GM23248 (cell line): Measurements from ENCODE around the gene IBA57. TPM values are rescaled to one million over a fixed set of nuclear protein-coding genes. Genes with fewer than 3 reads are reported as not detected.

ENCODE experiments used
- DNase-seq: peaks from one replicate; pipeline ENCODE4 v3.0.0-alpha.2; 2015
- H2AFZ ChIP-seq: fragments of 200-600 bp; sonication (generic); 2 replicates; pipeline ENCODE4 v1.6.1; 2016; ENCODE audit warnings: antibody characterized with exemption
- H3F3A ChIP-seq: fragments of 200-600 bp; sonication (generic); 2 replicates; pipeline ENCODE4 v1.6.1; 2016; ENCODE audit warnings: mild to moderate bottlenecking, antibody characterized with exemption, mixed run types; ENCODE audit not compliant: insufficient read depth
- H3K27ac ChIP-seq: fragments of 200-600 bp; sonication (generic); 2 replicates; pipeline ENCODE4 v1.5.1; 2016; ENCODE audit warnings: mild to moderate bottlenecking
- H3K27me3 ChIP-seq: fragments of 200-600 bp; sonication (generic); replicated peaks from 2 replicates; pipeline ENCODE4 v1.6.1; 2016; ENCODE audit warnings: mild to moderate bottlenecking; ENCODE audit not compliant: insufficient read depth
- H3K36me3 ChIP-seq: fragments of 200-600 bp; sonication (generic); 2 replicates; pipeline ENCODE4 v1.6.1; 2016; ENCODE audit warnings: low read depth, mild to moderate bottlenecking
- H3K4me1 ChIP-seq: fragments of 200-600 bp; sonication (generic); 2 replicates; pipeline ENCODE4 v1.6.1; 2016; ENCODE audit warnings: mild to moderate bottlenecking; ENCODE audit not compliant: insufficient read depth
- H3K4me2 ChIP-seq: fragments of 200-600 bp; sonication (generic); one replicate; pipeline ENCODE4 v1.6.1; 2016; ENCODE audit warnings: mild to moderate bottlenecking; ENCODE audit not compliant: unreplicated experiment
- H3K4me3 ChIP-seq: fragments of 200-600 bp; sonication (generic); 2 replicates; pipeline ENCODE4 v1.5.1; 2016; ENCODE audit warnings: mild to moderate bottlenecking
- H3K79me2 ChIP-seq: fragments of 200-600 bp; sonication (generic); 2 replicates; pipeline ENCODE4 v1.6.1; 2016; ENCODE audit warnings: mild to moderate bottlenecking; ENCODE audit not compliant: insufficient read depth
- H3K9ac ChIP-seq: fragments of 200-600 bp; sonication (generic); 2 replicates; pipeline ENCODE4 v1.6.1; 2016; ENCODE audit warnings: mild to moderate bottlenecking
- H3K9me2 ChIP-seq: fragments of 200-600 bp; sonication (generic); 2 replicates; pipeline ENCODE4 v1.6.1; 2016; ENCODE audit warnings: mixed run types, mild to moderate bottlenecking, moderate library complexity; ENCODE audit not compliant: insufficient read depth
- H3K9me3 ChIP-seq: fragments of 200-600 bp; sonication (generic); one replicate; pipeline ENCODE4 v1.6.1; 2017; ENCODE audit warnings: low read depth
- H4K20me1 ChIP-seq: fragments of 200-600 bp; sonication (generic); 2 replicates; pipeline ENCODE4 v1.6.0; 2016; ENCODE audit not compliant: insufficient read depth
- EZH2 ChIP-seq: fragments of 200-600 bp; sonication (generic); IDR thresholded peaks from 2 replicates; pipeline ENCODE4 v1.6.1; 2018; ENCODE audit warnings: antibody characterized with exemption, mild to moderate bottlenecking; ENCODE audit not compliant: insufficient read depth, poor library complexity, severe bottlenecking
- EZH2phosphoT487 ChIP-seq: fragments of 200-600 bp; sonication (generic); IDR thresholded peaks from 2 replicates; pipeline ENCODE4 v1.6.1; 2018; ENCODE audit warnings: antibody characterized with exemption, moderate library complexity, mild to moderate bottlenecking, low read depth; ENCODE audit not compliant: insufficient read depth
- WGBS, 2 experiments: methylation state at CpG; one replicate each; pipeline ENCODE4 v1.1.6; 2015 to 2017; ENCODE audit warnings: low lambda C conversion rate in 2 of 2, low coverage in 1 of 2; ENCODE audit errors: missing lambda C conversion rate in 2 of 2; 5-methylcytosine and 5-hydroxymethylcytosine counted together
- in situ Hi-C: fragments of 300-500 bp; cut with MboI; formaldehyde crosslinking; loops from 2 replicates; pipeline ENCODE4 v1.15.0; 2020
- polyA plus RNA-seq: library from polyadenylated mRNA; unstranded; fragments of >200 nt; fragmentation: Nextera tagmentation; extraction: Ambion mirVana; gene quantifications from 2 replicates; pipeline ENCODE4 v1.2.1, GENCODE V29; 2016
- total RNA-seq: library from RNA; depleted of rRNA; stranded (reverse); fragments of >200 nt; shearing (Covaris generic); gene quantifications from 2 replicates; pipeline ENCODE4 v1.2.3, GENCODE V29; 2014

Gene IBA57
- total and polyA plus RNA-seq, 2 experiments from 2014 or later: 2.0 to 2.9 TPM

GRCh38 chr1:228211531-228212414 lies 46.2 kb downstream of the IBA57 start:
- no peak for DNase-seq
- H3K4me2 ChIP-seq: no peak overlapping the region
- 84 to 89% methylated on average over 52 to 96 of the region's 96 CpGs for WGBS, 2 experiments

GRCh38 chr1:228212415-228212965 lies 46.9 kb downstream of the IBA57 start:
- no peaks in the 10 kb centered on the region for H3K27me3 ChIP-seq
- no peak overlapping the region for H2AFZ ChIP-seq
- no peak overlapping the region for H3K4me2 ChIP-seq
- no peak overlapping the region for H3K9ac ChIP-seq
- H3F3A ChIP-seq: no peaks in the 10 kb centered on the region
- 43 to 47% methylated on average over 40 to 64 of the region's 66 CpGs for WGBS, 2 experiments
- no peaks in the 10 kb centered on the region for H4K20me1 ChIP-seq
- H3K4me3 ChIP-seq: no peak overlapping the region; the same call in 1 of the 2 replicates
- no peak overlapping the region for H3K27ac ChIP-seq
- in situ Hi-C loops: no loop called here
- no peak for DNase-seq
- H3K4me1 ChIP-seq: no peaks in the 10 kb centered on the region
- TF ChIP-seq EZH2 (no peak), EZH2phosphoT487 (no peak)
- no peaks in the 10 kb centered on the region for H3K36me3 ChIP-seq
- H3K9me3 ChIP-seq: no peaks in the 10 kb centered on the region
- H3K79me2 ChIP-seq: no peaks in the 10 kb centered on the region
- no peaks in the 10 kb centered on the region for H3K9me2 ChIP-seq

More at GRCh38 chr1:228211531-228212414, 46.2 kb downstream of the IBA57 start:
- Histone ChIP-seq H3K4me3 (no peak overlapping the region), H3K4me1 (no peaks in the 10 kb centered on the region), H4K20me1 (no peaks in the 10 kb centered on the region), H3K27me3 (no peaks in the 10 kb centered on the region), H3K36me3 (no peaks in the 10 kb centered on the region), H3K27ac (no peak overlapping the region), H3F3A (no peaks in the 10 kb centered on the region), H3K79me2 (no peaks in the 10 kb centered on the region), H3K9me2 (no peaks in the 10 kb centered on the region), H3K9ac (no peak overlapping the region), H2AFZ (no peak overlapping the region), H3K9me3 (no peaks in the 10 kb centered on the region)
- no peak for TF ChIP-seq EZH2
- no peak for TF ChIP-seq EZH2phosphoT487
- in situ Hi-C loops: no loop called here

GRCh38 chr1:228212966-228213844 lies 47.6 kb downstream of the IBA57 start:
- peak overlapping the region; percentile 74 for H3K4me2 ChIP-seq
- H3K79me2 ChIP-seq: no peaks in the 10 kb centered on the region
- no peaks in the 10 kb centered on the region for H3K4me1 ChIP-seq
- H3K4me3 ChIP-seq: peak overlapping the region; percentile 71
- H3K27ac ChIP-seq: no peak overlapping the region
- no peaks in the 10 kb centered on the region for H3K9me3 ChIP-seq
- no peak overlapping the region; the same call in 1 of the 2 replicates for H3K9ac ChIP-seq
- 1 to 4% methylated on average over 35 to 67 of the region's 67 CpGs for WGBS, 2 experiments
- no peaks in the 10 kb centered on the region for H4K20me1 ChIP-seq
- DNase-seq: peak; percentile 94
- TF ChIP-seq EZH2: no peak
- H3K36me3 ChIP-seq: no peaks in the 10 kb centered on the region
- H3K27me3 ChIP-seq: no peaks in the 10 kb centered on the region
- peak overlapping the region; percentile 78 for H2AFZ ChIP-seq
- H3K9me2 ChIP-seq: no peaks in the 10 kb centered on the region
- in situ Hi-C loops: no loop called here
- H3F3A ChIP-seq: no peaks in the 10 kb centered on the region

GRCh38 chr1:228213917-228214808 lies 48.6 kb downstream of the IBA57 start:
- 37 to 52% methylated on average over 29 to 47 of the region's 48 CpGs for WGBS, 2 experiments
- Histone ChIP-seq H3K9me2 (no peaks in the 10 kb centered on the region), H3K9ac (no peak overlapping the region), H3K9me3 (no peaks in the 10 kb centered on the region), H2AFZ (no peak overlapping the region), H3K4me2 (no peak overlapping the region), H3K4me1 (no peaks in the 10 kb centered on the region), H3K27ac (no peak overlapping the region), H3K79me2 (no peaks in the 10 kb centered on the region), H4K20me1 (no peaks in the 10 kb centered on the region), H3K4me3 (no peak overlapping the region), H3F3A (no peaks in the 10 kb centered on the region), H3K36me3 (no peaks in the 10 kb centered on the region), H3K27me3 (no peaks in the 10 kb centered on the region)
- no peak for DNase-seq
- in situ Hi-C loops: no loop called here
- no peak for TF ChIP-seq EZH2
- no peak for TF ChIP-seq EZH2phosphoT487
